A549 (cell line): ENCODE results near the gene TCP11L1. TPM values are rescaled to one million over a fixed set of nuclear protein-coding genes. Genes with fewer than 3 reads are reported as not detected.
"Not testable (repeated sequence)": the region's sequence is repeated elsewhere in the genome, so short reads cannot be mapped to it uniquely, and the experiment has no call there.

Experiments
- ATAC-seq, 2 experiments: fragments of 200-7000 bp in 1 of 2; fragments of >200 bp in 1 of 2; cut with Nextera tagmentation in 1 of 2; cut with Tn5 transposase in 1 of 2; 3 replicates each; pipeline versions ENCODE4 v1.8.0 to v1.9.1; 2018 to 2020; ENCODE audit warnings: mild to moderate bottlenecking in 1 of 2, moderate library complexity in 1 of 2
- CTCF ChIA-PET: fragments of 300-600 bp; sonication (Branson Sonifier 250); formaldehyde crosslinking; extraction: SDS; loops from one replicate; lab custom pipeline; 2021; ENCODE audit warnings: antibody characterized with exemption, inconsistent platforms; lab: Yijun Ruan, JAX
- POLR2A ChIA-PET: fragments of 350-600 bp; formaldehyde crosslinking; extraction: SDS; loops from one replicate; lab custom pipeline; 2021; ENCODE audit warnings: antibody characterized with exemption, inconsistent platforms; lab: Yijun Ruan, JAX
- DNase-seq, 2 experiments: peaks; one replicate each; pipeline versions ENCODE4 v3.0.0 to v3.0.0-alpha.2; 2011 to 2016; ENCODE audit warnings: low read depth in 1 of 2, low spot score in 1 of 2
- FAIRE-seq: peaks from 2 replicates; lab custom pipeline; 2011; peaks lifted over from hg19 to GRCh38; lab: Jason Lieb, UNC
- H3K27ac ChIP-seq, 2 experiments: fragments of >200 bp; sonication (Bioruptor Twin); formaldehyde crosslinking; 3 replicates each; pipeline ENCODE4 v1.5.1; 2016 to 2017
- H3K4me1 ChIP-seq: fragments of >200 bp; sonication (Bioruptor Twin); formaldehyde crosslinking; 3 replicates; pipeline ENCODE4 v1.6.1; 2016
- H3K4me2 ChIP-seq: fragments of >200 bp; sonication (Bioruptor Twin); formaldehyde crosslinking; 3 replicates; pipeline ENCODE4 v1.6.1; 2016
- H3K4me3 ChIP-seq: fragments of >200 bp; sonication (Bioruptor Twin); formaldehyde crosslinking; 3 replicates; pipeline ENCODE4 v1.5.1; 2016
- H3K9me3 ChIP-seq: fragments of >200 bp; sonication (Bioruptor Twin); formaldehyde crosslinking; 3 replicates; pipeline ENCODE4 v1.6.1; 2016
- BCL3 ChIP-seq: fragments of >200 bp; sonication (Bioruptor Twin); formaldehyde crosslinking; IDR thresholded peaks from 3 replicates; pipeline ENCODE4 v1.6.1; 2016
- CBX2 ChIP-seq: fragments of 200-600 bp; sonication (generic); IDR thresholded peaks from 2 replicates; pipeline ENCODE4 v1.6.1; 2016; ENCODE audit warnings: low read depth, mild to moderate bottlenecking, borderline replicate concordance
- CEBPB ChIP-seq, 2 experiments: fragments of >200 bp in 1 of 2; sonication (Bioruptor Twin) in 1 of 2; formaldehyde crosslinking in 1 of 2; IDR thresholded peaks; 2 replicates each; pipeline ENCODE4 v1.6.1; 2012 to 2016
- CHD2 ChIP-seq: fragments of 150-350 bp; IDR thresholded peaks from 2 replicates; pipeline ENCODE4 v1.6.1; 2014; ENCODE audit warnings: low read length; ENCODE audit not compliant: partially characterized antibody
- EP300 ChIP-seq, 2 experiments: fragments of >200 bp; sonication (Bioruptor Twin); formaldehyde crosslinking; IDR thresholded peaks; 2 replicates in 1 of 2; 3 replicates in 1 of 2; pipeline ENCODE4 v1.6.1; 2016 to 2017
- FOSL2 ChIP-seq, 2 experiments: fragments of 450-650 bp in 1 of 2; fragments of >200 bp in 1 of 2; sonication (Bioruptor Twin) in 1 of 2; formaldehyde crosslinking; IDR thresholded peaks; 2 replicates each; pipeline versions ENCODE4 v1.5.0 to v1.6.1; 2016 to 2020; ENCODE audit warnings: mild to moderate bottlenecking in 1 of 2, moderate library complexity in 1 of 2
- GATA3 ChIP-seq: IDR thresholded peaks from 2 replicates; pipeline ENCODE4 v1.6.1; 2012; ENCODE audit warnings: borderline replicate concordance
- JUN ChIP-seq, 2 experiments: fragments of >200 bp; sonication (Bioruptor Twin); formaldehyde crosslinking; IDR thresholded peaks; 2 replicates in 1 of 2; 3 replicates in 1 of 2; pipeline ENCODE4 v1.6.1; 2016 to 2017
- JUNB ChIP-seq: fragments of >200 bp; sonication (Bioruptor Twin); formaldehyde crosslinking; IDR thresholded peaks from 2 replicates; pipeline ENCODE4 v1.6.1; 2016
- MAFK ChIP-seq: fragments of 450-650 bp; IDR thresholded peaks from 2 replicates; pipeline ENCODE4 v1.6.1; 2014; ENCODE audit not compliant: partially characterized antibody
- MAX ChIP-seq: IDR thresholded peaks from 2 replicates; pipeline ENCODE4 v1.6.1; 2012
- MYC ChIP-seq: IDR thresholded peaks from 2 replicates; pipeline ENCODE4 v1.6.1; 2012; ENCODE audit warnings: mild to moderate bottlenecking, inconsistent platforms, low read length, improper control_type of control experiment, borderline replicate concordance
- NFE2L2 ChIP-seq: fragments of 150-350 bp; conservative IDR thresholded peaks from 2 replicates; pipeline ENCODE4 v1.6.1; 2014; ENCODE audit warnings: low read length
- RCOR1 ChIP-seq: fragments of 150-350 bp; IDR thresholded peaks from 2 replicates; pipeline ENCODE4 v1.6.1; 2014; ENCODE audit warnings: antibody characterized with exemption, low read length, low read depth
- SMC3 ChIP-seq: fragments of >200 bp; sonication (Bioruptor Twin); formaldehyde crosslinking; IDR thresholded peaks from 3 replicates; pipeline ENCODE4 v1.6.1; 2018; ENCODE audit warnings: inconsistent platforms
- TP53 ChIP-seq: fragments of 250-450 bp; sonication (Bioruptor Pico); IDR thresholded peaks from 2 replicates; pipeline ENCODE4 v1.5.0; 2021; ENCODE audit warnings: mild to moderate bottlenecking, moderate library complexity
- WGBS: methylation state at CpG from one replicate; pipeline ENCODE4 v1.1.6; 2017; ENCODE audit errors: missing lambda C conversion rate; 5-methylcytosine and 5-hydroxymethylcytosine counted together
- polyA plus RNA-seq, 4 experiments: library from polyadenylated mRNA; depleted of rRNA in 3 of 4; stranded (reverse); fragments of >200 nt; fragmentation: RNase III in 1 of 4; extraction: RNeasy Plus Mini Kit Qiagen cat#74134 plus additional on column Dnase treatment in 1 of 4; gene quantifications; 2 replicates in 3 of 4; 3 replicates in 1 of 4; pipeline ENCODE4 v1.2.3, GENCODE V29; 2011 to 2017
- TF ChIP-seq, protein P1 (sequence below): fragments of >200 bp; sonication (Bioruptor Twin); formaldehyde crosslinking; IDR thresholded peaks from 3 replicates; pipeline ENCODE4 v1.5.1; 2016

TCP11L1 gene
- polyA plus RNA-seq, 2 of the 4 experiments (the other 2 are of a cell fraction), result 30.3 to 42.1 TPM

DNA sequence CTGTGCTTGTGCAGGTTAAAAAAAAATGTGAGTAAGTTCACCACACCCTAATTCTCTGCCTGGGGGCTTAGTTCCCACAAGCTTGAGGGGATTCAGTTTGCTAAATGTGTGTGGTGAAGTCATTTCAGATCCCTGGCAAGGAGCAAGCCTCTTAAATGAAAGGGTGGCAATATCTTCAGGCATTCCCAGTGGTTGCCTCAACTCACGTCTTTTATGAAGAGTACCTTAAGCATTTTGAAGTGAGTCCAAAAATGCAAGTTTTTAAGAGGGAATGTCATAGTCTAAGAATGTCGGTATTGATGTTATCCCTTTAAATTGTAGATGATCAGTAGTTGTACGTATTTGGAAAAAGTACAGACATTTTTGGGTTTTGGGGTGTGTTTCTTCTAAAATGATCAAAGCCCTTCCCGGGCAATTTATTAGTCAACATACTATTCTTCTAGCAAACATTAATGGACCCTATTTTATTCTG, 4.9 kb downstream of the TCP11L1 start:
- Histone ChIP-seq H3K4me1 (peaks cover 83% of the 10 kb centered on the region), H3K4me3 (no peak overlapping the region; the same call in 2 of the 3 replicates), H3K27ac (peak overlapping the region; percentile 91 to 96), H3K9me3 (no peaks in the 10 kb centered on the region), H3K4me2 (peak overlapping the region; percentile 70)
- DNase-seq, result peak; percentile 47 to 91
- peak; percentile 14 to 34; a peak in 3 of 6 replicates for ATAC-seq
- FAIRE-seq, result peak; percentile 39
- TF ChIP-seq JUN (IDR thresholded peaks at IDR 0.05), result peak; percentile 74 to 75
- no peak for TF ChIP-seq NFE2L2
- TF ChIP-seq RCOR1, result no peak
- peak; percentile 56 for TF ChIP-seq FOSL2 (IDR thresholded peaks at IDR 0.05)
- peak; percentile 72 for TF ChIP-seq FOSL2 (CRISPR knock-in tag; IDR thresholded peaks at IDR 0.05)
- peak; percentile 72 to 90; a peak in 4 of 5 replicates for TF ChIP-seq EP300 (IDR thresholded peaks at IDR 0.05)
- TF ChIP-seq CEBPB (IDR thresholded peaks at IDR 0.05), result peak in 1 of 2 experiments; percentile 79; a peak in 3 of 4 replicates
- 0 out of 3 replicates have a peak, but pooled peaks have one; percentile 9 for TF ChIP-seq SMC3
- TF ChIP-seq GATA3, result peak; percentile 94
- TF ChIP-seq, protein P1, sequence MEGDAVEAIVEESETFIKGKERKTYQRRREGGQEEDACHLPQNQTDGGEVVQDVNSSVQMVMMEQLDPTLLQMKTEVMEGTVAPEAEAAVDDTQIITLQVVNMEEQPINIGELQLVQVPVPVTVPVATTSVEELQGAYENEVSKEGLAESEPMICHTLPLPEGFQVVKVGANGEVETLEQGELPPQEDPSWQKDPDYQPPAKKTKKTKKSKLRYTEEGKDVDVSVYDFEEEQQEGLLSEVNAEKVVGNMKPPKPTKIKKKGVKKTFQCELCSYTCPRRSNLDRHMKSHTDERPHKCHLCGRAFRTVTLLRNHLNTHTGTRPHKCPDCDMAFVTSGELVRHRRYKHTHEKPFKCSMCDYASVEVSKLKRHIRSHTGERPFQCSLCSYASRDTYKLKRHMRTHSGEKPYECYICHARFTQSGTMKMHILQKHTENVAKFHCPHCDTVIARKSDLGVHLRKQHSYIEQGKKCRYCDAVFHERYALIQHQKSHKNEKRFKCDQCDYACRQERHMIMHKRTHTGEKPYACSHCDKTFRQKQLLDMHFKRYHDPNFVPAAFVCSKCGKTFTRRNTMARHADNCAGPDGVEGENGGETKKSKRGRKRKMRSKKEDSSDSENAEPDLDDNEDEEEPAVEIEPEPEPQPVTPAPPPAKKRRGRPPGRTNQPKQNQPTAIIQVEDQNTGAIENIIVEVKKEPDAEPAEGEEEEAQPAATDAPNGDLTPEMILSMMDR, result no peak
- peak; percentile 28 for TF ChIP-seq MAFK
- 0 out of 2 replicates have a peak, but pooled peaks have one; percentile 33 for TF ChIP-seq MAX
- 0 out of 3 replicates have a peak, but pooled peaks have one; percentile 43 for TF ChIP-seq BCL3
- no peak for TF ChIP-seq CHD2
- TF ChIP-seq JUNB, result peak; percentile 90
- ChIA-PET POLR2A (interaction anchor here (1.1 to 2.1 kb wide), 3 partner anchors 18 to 29 kb away, joined by 4 to 7 read pairs (median 5); partner anchors contain the start of gene DEPDC7), CTCF (interaction anchor here (1.0 to 8.5 kb wide), 3 partner anchors 18 to 84 kb away, joined by 5 to 76 read pairs (median 7); no protein-coding TSS in a partner anchor)
- WGBS, result 3% methylated on average over 4 of the region's 4 CpGs

DNA sequence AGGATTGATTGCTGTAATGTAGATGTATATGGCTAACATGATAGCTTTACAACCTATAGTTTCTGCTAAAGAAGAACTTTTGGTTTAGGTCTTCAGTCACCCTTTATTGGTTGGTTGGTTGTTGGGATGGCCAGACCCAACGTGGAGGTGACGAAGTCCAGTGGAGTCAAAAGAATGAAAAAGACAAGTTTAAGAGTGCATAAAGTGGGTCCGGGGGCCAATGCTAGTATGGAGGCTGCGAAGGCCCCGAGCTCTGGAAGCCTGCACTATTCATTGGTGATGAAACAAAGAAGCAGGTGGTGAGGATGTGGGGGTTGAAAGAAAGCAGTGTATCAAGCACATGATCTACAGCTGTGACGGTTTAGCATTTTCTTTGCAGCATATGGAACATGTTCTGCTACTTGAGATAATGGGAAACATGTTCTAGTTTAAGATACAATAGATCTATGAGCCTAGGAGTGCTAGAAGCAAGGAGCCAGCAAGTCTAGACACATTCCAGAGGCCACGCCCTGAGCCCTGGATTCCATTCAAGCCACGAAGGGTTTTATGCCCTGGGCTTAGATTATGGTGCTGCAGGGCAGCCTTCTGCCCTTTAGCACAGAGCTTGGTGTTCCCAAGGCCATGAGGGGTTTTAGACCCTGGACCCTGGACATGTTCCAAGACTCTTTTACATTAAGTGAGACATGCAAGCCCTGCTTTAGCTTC, 6.3 kb downstream of the TCP11L1 start:
- TF ChIP-seq GATA3 (peak; percentile 29; the same call in 1 of the 2 replicates), CBX2 (no peak), MYC (no peak), TP53 (CRISPR knock-in tag) (no peak)
- 64% methylated on average over 8 of the region's 8 CpGs for WGBS
- H3K4me3 ChIP-seq, result no peak overlapping the region
- DNase-seq, result peak in 1 of 2 experiments; percentile 86
- peak overlapping the region; percentile 91 to 96 for H3K27ac ChIP-seq
- H3K4me2 ChIP-seq, result peak overlapping the region; percentile 70
- CTCF ChIA-PET, result interaction anchor here (1.4 to 8.5 kb wide), 4 partner anchors 10 to 86 kb away, joined by 4 to 76 read pairs (median 9); no protein-coding TSS in a partner anchor
- FAIRE-seq, result no peak
- no peaks in the 10 kb centered on the region for H3K9me3 ChIP-seq
- ATAC-seq, result peak in 1 of 2 experiments; percentile 69; a peak in 3 of 6 replicates
- peaks cover 97% of the 10 kb centered on the region for H3K4me1 ChIP-seq
- POLR2A ChIA-PET, result interaction anchor here (1.4 to 2.0 kb wide), 2 partner anchors 15 to 20 kb away, joined by 3 to 6 read pairs; no protein-coding TSS in a partner anchor

DNA sequence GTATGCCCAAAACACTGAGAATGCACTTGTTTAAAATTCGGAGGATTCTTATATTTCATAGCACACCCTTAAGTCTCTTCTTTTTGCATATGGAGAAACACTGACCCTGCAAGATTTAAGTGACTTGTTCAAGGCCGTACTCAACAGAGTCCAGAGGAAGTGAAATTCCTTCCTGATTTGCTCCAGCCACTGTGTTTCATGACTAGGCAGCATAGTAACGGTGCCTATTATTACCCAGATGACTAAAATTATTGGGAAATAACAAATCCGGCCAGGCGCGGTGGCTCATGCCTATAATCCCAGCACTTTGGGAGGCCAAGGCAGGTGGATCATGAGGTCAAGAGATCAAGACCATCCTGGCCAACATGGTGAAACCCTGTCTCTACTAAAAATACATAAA, 9.3 kb downstream of the TCP11L1 start:
- WGBS, result 86% methylated on average over 6 of the region's 6 CpGs
- CTCF ChIA-PET, result interaction anchor here (0.7 to 8.5 kb wide), 3 partner anchors 18 to 173 kb away, joined by 3 to 76 read pairs (median 3); no protein-coding TSS in a partner anchor
- not testable (repeated sequence) for FAIRE-seq

More for the DNA sequence above, 9.3 kb downstream of the TCP11L1 start:
- H3K4me3 ChIP-seq, ATAC-seq, DNase-seq, H3K4me2 ChIP-seq, H3K9me3 ChIP-seq: not testable (repeated sequence)
- peaks cover 85% of the 10 kb centered on the region for H3K4me1 ChIP-seq
- H3K27ac ChIP-seq, result peak overlapping the region; percentile 91 to 96; a peak in 5 of 6 replicates
- POLR2A ChIA-PET, result interaction anchor here (1.3 kb wide), 1 partner anchor 9 kb away, joined by 8 read pairs; the partner anchor contains the start of gene TCP11L1
